Liver (tissue), 6 donors: ENCODE measurements around the gene PNRC1. TPM values are rescaled to one million over a fixed set of nuclear protein-coding genes. Genes with fewer than 3 reads are reported as not detected.
A peak's percentile ranks its signal among the peaks of the same experiment; 100 is the strongest.

Source experiments
- EGR1 ChIP-seq, 2 donors: IDR thresholded peaks; 2 replicates each; pipeline ENCODE4 v1.6.1; 2016 to 2018; ENCODE audit warnings: antibody characterized with exemption in 2 of 2, low read depth in 2 of 2
- REST ChIP-seq: IDR thresholded peaks from 2 replicates; pipeline ENCODE4 v1.6.1; 2016; ENCODE audit warnings: antibody characterized with exemption, mild to moderate bottlenecking
- RXRA ChIP-seq, 2 donors: IDR thresholded peaks; 2 replicates each; pipeline ENCODE4 v1.6.1; 2017 to 2018; ENCODE audit warnings: antibody characterized with exemption in 2 of 2, mild to moderate bottlenecking in 1 of 2
- polyA plus RNA-seq, 2 donors: library from polyadenylated mRNA; stranded (reverse) in 1 of 2; unstranded in 1 of 2; fragments of 200-250 nt in 1 of 2; fragments of >200 nt in 1 of 2; fragmentation: Nextera tagmentation in 1 of 2; extraction: Ambion mirVana in 1 of 2; gene quantifications; one replicate each; pipeline versions ENCODE4 v1.2.1 to v1.2.3, GENCODE V29; 2013 to 2015
- small RNA-seq: library from RNA; depleted of rRNA; stranded (forward); fragments of <200 nt; gene quantifications from one replicate; pipeline ENCODE3, GENCODE V24; 2014
- total RNA-seq, 2 donors: library from RNA; depleted of rRNA; stranded (reverse); fragments of >200 nt; gene quantifications; one replicate each; pipeline ENCODE4 v1.2.3, GENCODE V29; 2014
- TF ChIP-seq, protein P1 (sequence below): IDR thresholded peaks from 2 replicates; pipeline ENCODE4 v1.6.1; 2016; ENCODE audit warnings: antibody characterized with exemption
- donor health status: healthy.
- donor health status: healthy.
- donor health status: healthy.

PNRC1 gene
- total and polyA plus RNA-seq, 4 donors: 27.4 to 71.4 (median 53.6) TPM

DNA sequence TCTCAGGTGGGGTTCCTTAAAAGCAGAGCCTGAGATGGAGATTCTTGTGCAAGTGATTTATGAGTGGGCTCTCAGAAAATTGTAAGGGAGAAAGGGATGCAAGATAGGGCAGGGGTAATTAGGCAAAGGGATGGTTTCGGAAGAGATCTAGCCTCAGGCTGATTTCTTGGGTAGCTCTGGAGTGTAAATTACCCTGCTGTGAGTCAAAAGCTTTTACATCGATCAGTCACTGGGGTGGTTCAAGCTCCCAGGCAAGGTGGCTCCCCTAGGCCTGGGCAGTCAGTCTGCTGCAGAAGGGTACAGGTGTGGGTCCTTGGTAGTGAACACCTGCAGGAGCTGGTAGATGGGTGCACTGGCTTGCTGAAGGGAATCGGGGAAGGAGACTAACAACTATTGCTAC lies 54.2 kb downstream of the PNRC1 start (continued):
- no peak for TF ChIP-seq REST
- TF ChIP-seq EGR1 (IDR thresholded peaks at IDR 0.05; ENCODE audit: low read depth in 2 of 2): no peak
- TF ChIP-seq, protein P1, sequence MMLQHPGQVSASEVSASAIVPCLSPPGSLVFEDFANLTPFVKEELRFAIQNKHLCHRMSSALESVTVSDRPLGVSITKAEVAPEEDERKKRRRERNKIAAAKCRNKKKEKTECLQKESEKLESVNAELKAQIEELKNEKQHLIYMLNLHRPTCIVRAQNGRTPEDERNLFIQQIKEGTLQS: no peak
- no peak for TF ChIP-seq RXRA (IDR thresholded peaks at IDR 0.05)

Small RNAs within 50 kb of the gene (small RNA-seq; reads per million reads assigned to genes)
- gene RN7SL336P (not detected), gene RNU2-61P (0.31 reads per million, percentile 30 among the genes with 10 or more reads in this experiment)

Other genes with a start within 250 kb of the PNRC1 start
- 10 to 100 TPM; 10.1 to 20.8 TPM for gene RNGTT, start 117.1 kb upstream of the PNRC1 start, total RNA-seq
- 1 to 10 TPM; 4.1 to 4.2 TPM for gene RNGTT, start 117.1 kb upstream of the PNRC1 start, polyA plus RNA-seq
- gene SRSF12, start 37.3 kb downstream of the PNRC1 start, total RNA-seq: 1 to 10 TPM in 1 of 2 donors, under 1 TPM in 1; 0.17 to 1.0 TPM
- under 1 TPM; 0.22 to 0.56 TPM for gene SRSF12, start 37.3 kb downstream of the PNRC1 start, polyA plus RNA-seq
- 10 to 100 TPM in 1 of 2 donors, 1 to 10 TPM in 1; 6.4 to 12.4 TPM for gene PM20D2, start 65.3 kb downstream of the PNRC1 start, total RNA-seq
- gene PM20D2, start 65.3 kb downstream of the PNRC1 start, polyA plus RNA-seq: 1 to 10 TPM; 1.7 to 2.5 TPM
- gene GABRR1, start 136.6 kb downstream of the PNRC1 start, total RNA-seq: not detected
- gene GABRR1, start 136.6 kb downstream of the PNRC1 start, polyA plus RNA-seq: not detected
- gene GABRR2, start 234.5 kb downstream of the PNRC1 start, total RNA-seq: 1 to 10 TPM in 1 of 2 donors, under 1 TPM in 1; 0.37 to 1.7 TPM
- gene GABRR2, start 234.5 kb downstream of the PNRC1 start, polyA plus RNA-seq: under 1 TPM; 0.10 to 0.32 TPM